NCI-H1930 (cell line): ENCODE measurements around the gene KRT78.
"Not testable (repeated sequence)": the region's sequence is repeated elsewhere in the genome, so short reads cannot be mapped to it uniquely, and the experiment has no call there.

Experiments
- DNase-seq, 2 experiments: peaks; one replicate each; lab custom pipeline; 2025; lab: John Stamatoyannopoulos, UW

The KRT78 gene

GRCh38 chr12:52871291-52872039 lies 22.7 kb upstream of the KRT78 start:
- DNase-seq: no peak

- peak in 1 of 2 experiments; percentile 46 for DNase-seq
Measured at GRCh38 chr12:52870361-52871290, 21.8 kb upstream of the KRT78 start.

- no peak for DNase-seq
Measured at GRCh38 chr12:52867642-52868041, 18.8 kb upstream of the KRT78 start.

- DNase-seq: no peak
Measured at GRCh38 chr12:52867152-52867551, 18.4 kb upstream of the KRT78 start.

GRCh38 chr12:52865090-52865944 lies 16.5 kb upstream of the KRT78 start:
- peak; percentile 20 to 54 for DNase-seq

- DNase-seq: no peak
Measured at GRCh38 chr12:52862023-52862422, 13.2 kb upstream of the KRT78 start.

- DNase-seq: no peak
Measured at GRCh38 chr12:52861511-52861910, 12.7 kb upstream of the KRT78 start.

- DNase-seq: no peak
Measured at GRCh38 chr12:52860102-52860823, 11.5 kb upstream of the KRT78 start.

- DNase-seq: no peak
Measured at GRCh38 chr12:52857500-52857899, 8.7 kb upstream of the KRT78 start.

- no peak for DNase-seq
Measured at GRCh38 chr12:52856787-52857186, 8.0 kb upstream of the KRT78 start.

- not testable (repeated sequence) for DNase-seq
Measured at GRCh38 chr12:52856077-52856476, 7.3 kb upstream of the KRT78 start.

GRCh38 chr12:52851787-52852186 lies 3.0 kb upstream of the KRT78 start:
- DNase-seq: no peak

- DNase-seq: no peak
Measured at GRCh38 chr12:52850681-52851080, 1.9 kb upstream of the KRT78 start.

- no peak for DNase-seq
Measured at GRCh38 chr12:52849511-52849910, 717 bp upstream of the KRT78 start.

- no peak for DNase-seq
Measured at GRCh38 chr12:52847335-52848102, 1.3 kb downstream of the KRT78 start.

- no peak for DNase-seq
Measured at GRCh38 chr12:52846356-52846970, 2.3 kb downstream of the KRT78 start.

- DNase-seq: no peak
Measured at GRCh38 chr12:52845946-52846345, 2.8 kb downstream of the KRT78 start.

- DNase-seq: no peak
Measured at GRCh38 chr12:52844386-52844785, 4.4 kb downstream of the KRT78 start.

GRCh38 chr12:52839436-52840105 lies 9.2 kb downstream of the KRT78 start:
- no peak for DNase-seq
